IPS DF 4.7 (cell line): ENCODE results near the gene PTS.

ENCODE experiments used
- DNase-seq: peaks from one replicate; pipeline ENCODE4 v3.0.0-alpha.2; 2013; ENCODE audit warnings: low spot score; ENCODE audit errors: extremely low read depth

The PTS gene

GRCh38 chr11:112265659-112266409, 39.6 kb downstream of the PTS start:
- no peak for DNase-seq

- no peak for DNase-seq
These were observed 40.2 kb downstream of the PTS start for GRCh38 chr11:112266410-112266778.

GRCh38 chr11:112267188-112267591, 41.0 kb downstream of the PTS start:
- no peak for DNase-seq

GRCh38 chr11:112268406-112268805, 42.2 kb downstream of the PTS start:
- no peak for DNase-seq

- DNase-seq: no peak
These were observed 42.9 kb downstream of the PTS start for GRCh38 chr11:112269139-112269538.

- DNase-seq: no peak
These were observed 44.4 kb downstream of the PTS start for GRCh38 chr11:112270551-112271180.

- DNase-seq: no peak
These were observed 45.0 kb downstream of the PTS start for GRCh38 chr11:112271242-112271641.

- DNase-seq: no peak
These were observed 46.8 kb downstream of the PTS start for GRCh38 chr11:112273066-112273465.

- no peak for DNase-seq
These were observed 48.0 kb downstream of the PTS start for GRCh38 chr11:112274007-112274783.

GRCh38 chr11:112277029-112277428, 50.8 kb downstream of the PTS start:
- DNase-seq: no peak

GRCh38 chr11:112277941-112278340, 51.7 kb downstream of the PTS start:
- DNase-seq: no peak

- DNase-seq: no peak
These were observed 52.6 kb downstream of the PTS start for GRCh38 chr11:112278803-112279202.

- DNase-seq: no peak
These were observed 53.7 kb downstream of the PTS start for GRCh38 chr11:112279901-112280267.

GRCh38 chr11:112280268-112281126, 54.3 kb downstream of the PTS start:
- DNase-seq: peak; percentile 58

- no peak for DNase-seq
These were observed 55.5 kb downstream of the PTS start for GRCh38 chr11:112281726-112282125.
